CMK (cell line): ENCODE data around the gene CARHSP1.
"Not testable (repeated sequence)": the region's sequence is repeated elsewhere in the genome, so short reads cannot be mapped to it uniquely, and the experiment has no call there.

Source experiments
- DNase-seq: peaks from one replicate; pipeline ENCODE4 v3.0.0-alpha.2; 2010; ENCODE audit warnings: low read depth

CARHSP1 gene

GRCh38 chr16:8854298-8854948, 14.4 kb downstream of the CARHSP1 start:
- no peak for DNase-seq

- DNase-seq: no peak
These were observed 15.2 kb downstream of the CARHSP1 start for GRCh38 chr16:8853611-8854010.

- no peak for DNase-seq
These were observed 15.7 kb downstream of the CARHSP1 start for GRCh38 chr16:8853150-8853549.

DNA sequence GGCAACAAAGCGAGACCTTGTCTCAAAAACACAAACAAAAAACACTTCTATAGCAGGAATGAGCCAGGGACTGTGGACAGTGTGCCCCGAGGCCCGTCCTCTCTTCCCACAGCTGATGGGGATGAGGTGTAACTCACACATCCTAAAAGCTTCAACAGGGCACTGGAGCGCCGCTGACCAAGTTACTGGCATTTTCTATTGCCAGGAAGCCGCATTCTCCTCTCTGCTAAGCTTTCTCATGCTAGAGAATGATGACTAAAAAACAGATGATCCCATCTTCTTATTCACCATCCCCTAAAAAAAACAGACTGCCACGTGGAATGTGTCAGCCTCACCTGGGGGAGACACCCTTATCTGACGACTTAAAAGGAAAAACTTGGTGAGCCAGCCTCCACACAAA, 16.3 kb downstream of the CARHSP1 start:
- DNase-seq: no peak

- no peak for DNase-seq
These were observed 16.9 kb downstream of the CARHSP1 start for GRCh38 chr16:8851761-8852403.

GRCh38 chr16:8850279-8850885, 18.4 kb downstream of the CARHSP1 start:
- no peak for DNase-seq

GRCh38 chr16:8849411-8850011, 19.3 kb downstream of the CARHSP1 start:
- no peak for DNase-seq

- DNase-seq: no peak
These were observed 19.8 kb downstream of the CARHSP1 start for GRCh38 chr16:8848939-8849391.

- no peak for DNase-seq
These were observed 20.4 kb downstream of the CARHSP1 start for GRCh38 chr16:8848231-8848938.

GRCh38 chr16:8847623-8848022, 21.2 kb downstream of the CARHSP1 start:
- DNase-seq: no peak

DNA sequence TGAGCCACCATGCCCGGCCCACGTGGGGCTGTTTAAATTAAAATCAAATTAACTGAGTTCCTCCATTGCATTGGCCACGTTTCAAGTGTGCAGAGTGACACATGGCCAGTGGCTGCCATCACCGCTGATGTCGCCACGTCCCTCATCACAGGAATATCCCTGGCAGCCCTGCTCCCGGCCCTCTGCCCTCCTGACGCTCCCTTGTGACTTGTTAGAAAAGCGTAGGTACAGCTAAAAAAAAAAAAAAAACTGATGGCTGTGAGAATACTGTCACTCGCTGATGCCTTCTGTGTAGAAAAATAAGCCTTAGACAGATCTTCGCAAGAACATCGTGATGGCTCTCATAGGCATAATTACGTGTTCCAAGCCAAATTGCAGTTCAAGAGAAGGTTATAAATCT, 21.7 kb downstream of the CARHSP1 start:
- no peak for DNase-seq

DNA sequence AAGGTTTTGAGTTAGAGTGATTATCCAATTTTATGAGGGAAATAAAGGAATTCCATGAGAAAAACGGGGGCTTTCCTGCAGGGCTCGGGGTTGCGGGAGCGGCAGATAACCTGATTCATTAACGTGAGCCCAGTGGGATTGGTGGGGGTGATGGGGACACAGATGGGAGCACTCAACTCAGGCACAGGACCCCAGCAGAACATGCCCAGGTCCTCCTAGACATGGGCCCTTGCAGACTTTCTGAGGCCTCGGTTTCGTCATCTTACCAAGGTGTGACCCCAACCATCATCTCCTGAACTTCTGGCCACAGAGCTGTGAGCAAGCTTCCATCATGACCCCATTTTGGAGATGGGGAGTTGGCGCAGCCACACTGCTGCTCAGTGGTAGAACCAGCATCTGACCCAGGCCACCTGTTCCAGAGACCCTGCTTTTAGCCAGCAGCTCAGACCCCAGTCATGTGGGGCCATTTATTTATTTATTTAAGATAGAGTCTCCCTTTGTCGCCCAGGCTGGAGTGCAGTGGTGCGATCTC, 22.3 kb downstream of the CARHSP1 start:
- no peak for DNase-seq

DNA sequence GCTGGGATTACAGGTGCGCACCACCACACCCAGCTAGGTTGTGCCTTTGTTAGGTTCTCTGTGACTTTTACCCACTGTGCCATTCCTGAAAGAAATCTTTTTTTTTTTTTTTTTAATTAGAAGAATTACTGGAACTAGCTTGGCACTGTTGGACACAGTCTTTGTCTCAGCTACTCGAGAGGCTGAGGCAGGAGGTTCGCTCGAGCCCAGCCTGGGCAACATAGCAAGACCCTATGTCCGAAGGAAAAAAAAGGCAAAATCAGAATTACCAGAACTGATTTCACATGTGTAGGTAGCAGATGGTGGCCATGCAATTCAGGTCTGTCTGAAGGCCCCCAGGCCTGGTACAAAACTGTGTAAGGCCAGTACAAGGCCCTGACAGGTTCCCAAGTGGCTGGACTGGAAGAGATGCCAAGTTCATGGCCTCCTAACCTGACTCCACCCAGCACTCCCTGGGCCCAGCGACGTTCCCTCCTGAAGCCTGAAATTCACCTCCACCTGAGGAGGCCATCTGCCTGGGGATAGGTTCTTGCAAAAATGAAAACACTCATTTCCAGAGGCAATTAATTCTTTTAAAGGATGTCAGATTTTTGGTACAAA, 23.0 kb downstream of the CARHSP1 start:
- DNase-seq: no peak

GRCh38 chr16:8843296-8843695, 25.5 kb downstream of the CARHSP1 start:
- not testable (repeated sequence) for DNase-seq

GRCh38 chr16:8842016-8842415, 26.8 kb downstream of the CARHSP1 start:
- not testable (repeated sequence) for DNase-seq

- not testable (repeated sequence) for DNase-seq
These were observed 31.2 kb downstream of the CARHSP1 start for GRCh38 chr16:8837594-8837993.

- DNase-seq: not testable (repeated sequence)
These were observed 32.0 kb downstream of the CARHSP1 start for GRCh38 chr16:8836797-8837196.

GRCh38 chr16:8832717-8833105, 36.1 kb downstream of the CARHSP1 start:
- no peak for DNase-seq

- DNase-seq: no peak
These were observed 36.7 kb downstream of the CARHSP1 start for GRCh38 chr16:8831871-8832716.

DNA sequence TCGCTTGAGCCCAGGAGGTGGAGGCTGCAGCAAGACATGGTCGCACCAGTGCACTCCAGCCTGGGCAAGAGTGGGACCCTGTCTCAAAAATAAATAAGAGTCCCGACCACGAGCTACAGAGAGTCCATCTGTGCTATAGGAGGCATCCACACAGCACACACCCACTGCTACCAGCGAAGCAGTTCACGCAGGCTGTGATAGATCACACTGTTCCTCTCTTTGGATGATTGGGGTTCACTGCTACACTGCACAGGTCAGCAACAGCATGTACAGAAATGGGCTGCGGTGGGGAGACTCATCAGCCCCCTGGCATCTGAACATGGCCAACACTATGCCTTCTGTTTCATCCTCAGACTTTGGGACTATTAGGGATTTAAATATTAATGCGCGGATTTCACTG, 37.4 kb downstream of the CARHSP1 start:
- DNase-seq: no peak
